ENCODE measurements around the gene EVC.
"Not testable (repeated sequence)": the region's sequence is repeated elsewhere in the genome, so short reads cannot be mapped to it uniquely, and the experiment has no call there.

The EVC gene

DNA sequence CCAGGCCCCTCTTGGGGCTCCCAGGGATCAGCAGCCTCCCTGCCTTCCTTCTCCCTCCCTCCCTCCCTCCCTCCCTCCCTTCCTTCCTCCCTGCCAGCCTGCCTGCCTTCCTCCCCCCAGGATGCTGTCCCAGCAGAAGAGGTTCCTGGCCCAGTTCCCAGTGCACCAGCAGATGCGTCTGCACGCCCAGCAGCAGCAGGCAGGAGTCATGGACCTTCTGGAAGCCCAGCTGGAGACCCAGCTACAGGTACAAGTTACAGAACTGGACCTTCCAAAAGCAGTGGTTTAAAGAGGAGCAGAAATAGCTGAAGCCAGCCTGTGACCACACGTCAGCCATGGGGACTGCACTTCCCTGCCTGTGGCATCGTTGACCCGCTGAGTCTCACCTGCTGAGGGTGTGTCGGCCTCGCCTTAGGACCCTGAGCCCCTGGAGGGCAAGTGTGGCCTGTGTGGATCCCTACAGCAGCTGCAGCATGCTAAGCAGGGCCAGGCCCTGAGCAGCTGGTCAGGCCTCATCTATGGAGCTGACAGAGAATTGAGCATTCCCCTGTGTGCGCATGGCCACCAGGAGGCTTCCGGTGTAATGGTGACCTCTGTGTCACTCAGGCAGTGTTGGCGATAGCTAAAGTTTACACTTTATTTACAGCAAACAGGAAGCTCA lies 97.2 kb downstream of the EVC start:
- Histone ChIP-seq H3K36me3 (peaks cover 16 to 71% (median 54%) of the 10 kb centered on the region in 11 experiments), H3K9me3 (replicated peaks in 1 of 11) (peaks cover 0 to 7% (median 0%) of the 10 kb centered on the region in 11 experiments; a peak in 1 of 22 replicates)
- TF ChIP-seq Cebpa-rat (IDR thresholded peaks at IDR 0.05): no peak

GRCh38 chr4:5809216-5809776 lies 98.3 kb downstream of the EVC start:
- Histone ChIP-seq H3K9me3 (replicated peaks in 1 of 11) (peaks cover 0 to 7% (median 0%) of the 10 kb centered on the region in 11 experiments; a peak in 1 of 22 replicates), H3K4me3 (no peak overlapping the region), H3K4me2 (0 out of 22 replicates have a peak overlapping the region, but pooled peaks of 1 of the 11 experiments have one; percentile 58), H3K36me3 (peaks cover 16 to 76% (median 54%) of the 10 kb centered on the region in 11 experiments), H3K27ac (no peak overlapping the region), H3K4me1 (peaks cover 0 to 37% (median 22%) of the 10 kb centered on the region in 10 experiments; a peak in 16 of 20 replicates), H4K20me1 (peaks cover 0 to 51% (median 8%) of the 10 kb centered on the region in 11 experiments; a peak in 10 of 22 replicates), H3K27me3 (no peaks in the 10 kb centered on the region), H3K9ac (no peak overlapping the region)
- no peak for TF ChIP-seq Cebpa-rat (IDR thresholded peaks at IDR 0.05)

More for the DNA sequence above, 97.2 kb downstream of the EVC start:
- Histone ChIP-seq H3K9ac (no peak overlapping the region), H3K4me3 (no peak overlapping the region), H4K20me1 (peaks cover 0 to 40% (median 2%) of the 10 kb centered on the region in 11 experiments; a peak in 8 of 22 replicates), H3K4me1 (peaks cover 0 to 37% (median 22%) of the 10 kb centered on the region in 10 experiments; a peak in 16 of 20 replicates), H3K4me2 (peak overlapping the region; percentile 24 to 62 (median 44); a peak in 15 of 22 replicates), H3K27me3 (no peaks in the 10 kb centered on the region), H3K27ac (no peak overlapping the region)

DNA sequence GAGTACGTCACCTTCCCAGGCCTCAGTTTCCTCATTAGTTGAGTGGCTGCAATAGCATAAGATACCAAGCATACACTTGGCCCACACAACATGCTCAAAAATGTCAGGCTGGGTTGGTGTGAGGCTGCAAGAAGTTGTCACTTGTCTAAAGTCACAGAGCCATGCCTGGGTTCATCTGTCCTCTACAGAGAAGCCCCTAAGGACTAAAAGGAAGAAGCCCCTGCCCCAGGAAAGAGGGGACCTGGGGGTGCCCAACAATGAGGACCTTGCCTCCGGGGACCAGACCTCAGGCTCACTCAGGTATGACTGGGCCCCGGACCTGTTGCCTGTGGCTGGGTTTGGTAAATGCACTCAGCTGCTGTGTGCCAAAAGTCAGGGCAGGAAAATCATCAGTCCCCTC lies 99.2 kb downstream of the EVC start:
- Histone ChIP-seq H3K9me3 (replicated peaks in 1 of 11) (peaks cover 0 to 7% (median 0%) of the 10 kb centered on the region in 11 experiments; a peak in 1 of 22 replicates), H3K9ac (no peak overlapping the region), H3K4me2 (peak overlapping the region in 1 of 11 experiments; percentile 6; a peak in 1 of 22 replicates), H3K27ac (no peak overlapping the region), H3K27me3 (no peaks in the 10 kb centered on the region), H4K20me1 (peaks cover 0 to 59% (median 8%) of the 10 kb centered on the region in 11 experiments; a peak in 12 of 22 replicates), H3K4me1 (peaks cover 0 to 36% (median 22%) of the 10 kb centered on the region in 10 experiments; a peak in 16 of 20 replicates), H3K36me3 (peaks cover 16 to 73% (median 51%) of the 10 kb centered on the region in 11 experiments), H3K4me3 (no peak overlapping the region)
- TF ChIP-seq Cebpa-rat (IDR thresholded peaks at IDR 0.05): no peak

DNA sequence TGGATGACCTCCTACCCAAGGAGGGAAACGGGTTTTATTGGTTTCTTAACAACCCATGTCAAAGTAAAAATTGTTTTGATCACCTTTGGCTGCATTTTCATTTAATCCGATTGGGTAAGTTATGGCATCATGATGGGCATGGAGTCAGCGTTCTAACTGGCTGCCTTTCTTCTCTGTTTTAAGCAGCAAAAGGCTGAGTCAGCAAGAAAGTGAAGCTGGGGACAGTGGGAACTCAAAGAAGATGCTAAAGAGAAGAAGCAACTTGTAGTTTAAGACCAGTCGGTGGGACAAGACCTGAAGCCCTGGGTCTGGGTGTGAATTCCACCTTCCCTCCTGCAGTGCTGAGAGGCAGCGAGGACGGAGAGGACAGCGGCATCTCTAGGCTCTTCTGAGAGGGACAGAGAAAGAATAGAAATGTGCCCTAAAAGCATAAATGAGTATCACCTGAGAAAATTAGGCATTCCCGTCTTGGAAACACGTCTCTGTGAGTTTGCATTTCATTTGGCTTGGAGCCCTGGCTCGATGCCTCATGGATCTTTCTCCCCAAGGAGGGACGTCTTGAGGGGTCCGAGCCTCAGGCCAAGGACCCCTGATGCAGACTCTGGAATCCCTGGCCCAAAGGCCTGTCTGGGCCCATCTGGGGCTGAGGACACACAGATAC lies 99.9 kb downstream of the EVC start:
- Histone ChIP-seq H3K36me3 (peaks cover 16 to 68% (median 55%) of the 10 kb centered on the region in 11 experiments), H4K20me1 (peaks cover 0 to 67% (median 8%) of the 10 kb centered on the region in 11 experiments; a peak in 12 of 22 replicates), H3K4me1 (peaks cover 0 to 33% (median 22%) of the 10 kb centered on the region in 10 experiments; a peak in 16 of 20 replicates), H3K9ac (no peak overlapping the region), H3K27me3 (no peaks in the 10 kb centered on the region), H3K4me2 (no peak overlapping the region), H3K4me3 (no peak overlapping the region), H3K27ac (no peak overlapping the region; a peak in 1 of 22 replicates), H3K9me3 (replicated peaks in 1 of 11) (peaks cover 0 to 7% (median 0%) of the 10 kb centered on the region in 11 experiments; a peak in 1 of 22 replicates)
- TF ChIP-seq Cebpa-rat (IDR thresholded peaks at IDR 0.05): no peak

DNA sequence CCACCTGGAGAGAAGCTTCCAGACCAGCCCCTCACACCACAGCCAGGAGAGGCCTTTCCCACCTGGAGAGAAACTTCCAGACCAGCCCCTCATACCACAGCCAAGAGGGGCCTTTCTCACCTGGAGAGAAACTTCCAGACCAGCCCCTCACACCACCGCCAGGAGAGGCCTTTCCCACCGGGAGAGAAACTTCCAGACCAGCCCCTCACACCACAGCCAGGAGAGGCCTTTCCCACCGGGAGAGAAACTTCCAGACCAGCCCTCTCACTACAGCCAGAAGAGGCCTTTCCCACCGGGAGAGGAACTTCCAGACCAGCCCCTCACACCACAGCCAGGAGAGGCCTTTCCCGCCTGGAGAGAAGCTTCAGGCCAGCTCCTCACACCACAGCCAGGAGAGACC lies 101.1 kb downstream of the EVC start:
- not testable (repeated sequence) for H3K9me3 ChIP-seq (replicated peaks in 1 of 11); H3K27me3 ChIP-seq; H3K4me3 ChIP-seq; H3K4me2 ChIP-seq
- Histone ChIP-seq H3K27ac (peak overlapping the region in 3 of 11 experiments; percentile 19 to 40 (median 37); a peak in 4 of 22 replicates), H3K9ac (peak overlapping the region in 3 of 11 experiments; percentile 12 to 29 (median 17); a peak in 1 of 22 replicates), H3K4me1 (peaks cover 0 to 34% (median 22%) of the 10 kb centered on the region in 10 experiments; a peak in 16 of 20 replicates), H3K36me3 (peaks cover 16 to 75% (median 60%) of the 10 kb centered on the region in 11 experiments), H4K20me1 (peaks cover 0 to 72% (median 8%) of the 10 kb centered on the region in 11 experiments; a peak in 12 of 22 replicates)

GRCh38 chr4:5812506-5813229 lies 101.7 kb downstream of the EVC start:
- TF ChIP-seq Cebpa-rat (IDR thresholded peaks at IDR 0.05): no peak
- Histone ChIP-seq H3K4me3 (no peak overlapping the region), H3K36me3 (peaks cover 19 to 81% (median 62%) of the 10 kb centered on the region in 11 experiments), H3K4me2 (no peak overlapping the region), H3K9me3 (replicated peaks in 1 of 11) (peaks cover 0 to 7% (median 0%) of the 10 kb centered on the region in 11 experiments; a peak in 1 of 22 replicates), H3K4me1 (peaks cover 0 to 29% (median 16%) of the 10 kb centered on the region in 10 experiments; a peak in 16 of 20 replicates), H4K20me1 (peaks cover 0 to 72% (median 8%) of the 10 kb centered on the region in 11 experiments; a peak in 12 of 22 replicates), H3K9ac (peak overlapping the region in 3 of 11 experiments; percentile 12 to 29 (median 17); a peak in 1 of 22 replicates), H3K27ac (peak overlapping the region in 4 of 11 experiments; percentile 19 to 40 (median 30); a peak in 5 of 22 replicates), H3K27me3 (no peaks in the 10 kb centered on the region)

DNA sequence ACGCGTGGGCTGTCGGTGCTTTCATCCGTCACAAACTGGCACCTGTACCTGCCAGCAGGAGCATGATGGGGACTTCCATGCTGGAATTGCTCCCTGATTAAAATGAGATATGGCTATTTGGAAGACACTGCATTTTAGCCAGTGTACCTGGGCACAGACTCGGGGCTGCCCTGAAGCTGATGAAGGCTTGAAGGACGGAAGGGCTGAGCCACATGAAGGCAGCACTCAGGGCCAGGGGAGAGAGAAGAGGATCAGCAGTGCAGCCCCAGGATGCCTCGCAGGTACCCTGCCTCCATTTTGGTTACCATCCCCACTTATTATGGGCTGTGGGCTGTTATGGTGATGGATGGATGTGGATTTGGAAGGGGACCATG lies 102.9 kb downstream of the EVC start:
- Histone ChIP-seq H3K9me3 (replicated peaks in 1 of 11) (peaks cover 0 to 7% (median 0%) of the 10 kb centered on the region in 11 experiments; a peak in 1 of 22 replicates), H3K4me2 (no peak overlapping the region), H3K36me3 (peaks cover 26 to 86% (median 70%) of the 10 kb centered on the region in 11 experiments), H4K20me1 (peaks cover 0 to 67% (median 8%) of the 10 kb centered on the region in 11 experiments; a peak in 12 of 22 replicates), H3K9ac (no peak overlapping the region), H3K27me3 (no peaks in the 10 kb centered on the region), H3K4me3 (no peak overlapping the region), H3K27ac (no peak overlapping the region), H3K4me1 (peaks cover 0 to 18% (median 5%) of the 10 kb centered on the region in 10 experiments; a peak in 9 of 20 replicates)
- no peak for TF ChIP-seq Cebpa-rat (IDR thresholded peaks at IDR 0.05)

DNA sequence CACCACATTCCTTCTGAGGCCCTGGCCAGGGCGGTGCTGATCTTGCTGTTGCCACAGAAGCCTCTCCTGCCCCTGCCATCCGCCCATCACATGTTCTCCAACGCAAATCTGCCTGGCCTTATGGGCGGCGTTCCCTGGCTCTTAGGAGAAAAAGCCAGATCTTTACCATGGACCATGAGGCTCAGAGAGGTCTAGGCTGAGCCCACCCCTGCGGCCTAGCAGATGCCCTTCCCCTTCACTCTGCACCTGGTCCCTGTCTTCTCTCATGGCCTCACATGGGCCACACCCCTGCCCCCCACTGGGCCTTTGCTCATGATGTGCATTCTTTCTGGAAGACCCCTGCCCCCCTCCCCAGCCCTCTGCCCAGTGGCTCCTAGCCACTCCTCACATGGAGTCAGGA lies 103.4 kb downstream of the EVC start:
- Histone ChIP-seq H3K4me2 (no peak overlapping the region), H3K9ac (no peak overlapping the region), H3K4me1 (peaks cover 0 to 14% (median under 1%) of the 10 kb centered on the region in 10 experiments; a peak in 7 of 20 replicates), H4K20me1 (peaks cover 0 to 62% (median 8%) of the 10 kb centered on the region in 11 experiments; a peak in 12 of 22 replicates), H3K27me3 (no peaks in the 10 kb centered on the region), H3K9me3 (replicated peaks in 1 of 11) (peaks cover 0 to 7% (median 0%) of the 10 kb centered on the region in 11 experiments; a peak in 1 of 22 replicates), H3K4me3 (no peak overlapping the region), H3K36me3 (peaks cover 26 to 86% (median 70%) of the 10 kb centered on the region in 11 experiments), H3K27ac (no peak overlapping the region)
- TF ChIP-seq Cebpa-rat (IDR thresholded peaks at IDR 0.05): no peak
